Medulla oblongata (tissue), 1 donor: ENCODE results near the gene RASL10A.

Experiments
- DNase-seq: peaks from one replicate; pipeline ENCODE4 v3.0.0-alpha.2; 2015; ENCODE audit errors: extremely low spot score

Gene RASL10A

DNA sequence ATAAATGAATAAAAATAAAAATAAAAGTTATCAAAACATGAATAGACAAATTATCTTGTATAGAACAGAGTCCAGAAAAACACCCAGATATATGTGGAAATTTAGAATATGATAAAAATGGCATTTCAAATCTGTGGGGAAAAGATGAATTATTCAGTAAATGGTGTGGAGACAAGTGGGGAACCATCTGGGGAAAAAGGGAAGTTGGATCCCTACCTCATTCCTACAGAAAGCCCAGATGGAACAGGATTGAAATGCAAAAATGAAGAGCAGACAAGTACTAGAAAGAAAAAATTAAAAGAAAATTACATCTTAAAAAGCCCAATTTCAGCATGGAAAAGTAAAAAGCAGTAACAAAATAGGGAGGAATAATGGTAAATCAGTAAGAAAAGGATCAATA is 8.1 kb upstream of the RASL10A start:
- no peak for DNase-seq

- DNase-seq = no peak
Measured at GRCh38 chr22:29320546-29320945, 5.0 kb upstream of the RASL10A start.

DNA sequence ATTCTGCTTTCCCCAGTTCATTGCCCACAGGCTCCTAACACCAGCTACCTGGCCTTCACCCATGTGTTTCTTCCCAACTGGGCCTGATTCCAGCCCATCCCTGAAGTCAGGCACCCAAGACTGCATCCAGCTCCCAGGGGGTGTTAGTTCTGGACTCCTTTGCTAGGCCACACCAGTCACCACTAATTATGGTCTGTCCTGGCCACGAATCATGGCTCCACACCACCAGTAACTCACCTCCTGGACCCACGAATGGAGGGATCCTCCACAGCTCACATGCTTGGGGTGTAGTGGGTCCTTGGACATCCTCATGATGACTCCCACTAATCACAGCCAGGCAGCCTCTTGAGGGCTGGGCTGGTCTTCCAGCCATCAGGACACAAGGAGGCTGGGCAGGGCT is 3.6 kb upstream of the RASL10A start:
- DNase-seq = no peak

DNA sequence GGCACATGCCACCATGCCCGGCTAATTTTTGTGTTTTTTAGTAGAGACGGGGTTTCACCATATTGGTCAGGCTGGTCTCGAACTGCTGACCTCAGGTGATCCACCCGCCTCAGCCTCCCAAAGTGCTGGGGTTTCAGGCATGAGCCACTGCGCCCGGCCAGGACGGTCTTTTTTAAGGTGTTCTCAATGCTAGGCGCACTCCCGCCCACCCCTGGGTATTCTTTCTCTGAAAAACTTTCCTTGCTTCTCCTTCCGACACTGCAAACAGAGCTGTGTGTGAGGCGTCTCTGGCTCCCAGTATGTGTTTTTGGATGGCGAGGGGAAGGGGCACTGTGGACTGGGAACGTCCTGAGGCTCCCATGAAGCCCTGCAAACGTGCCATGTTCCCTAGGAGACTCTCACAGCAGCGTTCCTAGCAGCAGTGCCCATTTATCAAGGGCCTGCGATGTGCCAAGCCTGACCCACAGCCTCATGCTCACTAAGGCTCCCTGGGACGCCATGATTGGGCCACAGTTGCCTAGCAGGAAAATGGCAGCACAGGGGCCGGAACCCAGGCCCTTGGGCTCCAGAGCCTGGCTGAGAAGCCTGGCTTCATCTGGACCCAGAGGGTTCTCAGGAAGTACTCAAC is 2.4 kb upstream of the RASL10A start:
- no peak for DNase-seq

DNA sequence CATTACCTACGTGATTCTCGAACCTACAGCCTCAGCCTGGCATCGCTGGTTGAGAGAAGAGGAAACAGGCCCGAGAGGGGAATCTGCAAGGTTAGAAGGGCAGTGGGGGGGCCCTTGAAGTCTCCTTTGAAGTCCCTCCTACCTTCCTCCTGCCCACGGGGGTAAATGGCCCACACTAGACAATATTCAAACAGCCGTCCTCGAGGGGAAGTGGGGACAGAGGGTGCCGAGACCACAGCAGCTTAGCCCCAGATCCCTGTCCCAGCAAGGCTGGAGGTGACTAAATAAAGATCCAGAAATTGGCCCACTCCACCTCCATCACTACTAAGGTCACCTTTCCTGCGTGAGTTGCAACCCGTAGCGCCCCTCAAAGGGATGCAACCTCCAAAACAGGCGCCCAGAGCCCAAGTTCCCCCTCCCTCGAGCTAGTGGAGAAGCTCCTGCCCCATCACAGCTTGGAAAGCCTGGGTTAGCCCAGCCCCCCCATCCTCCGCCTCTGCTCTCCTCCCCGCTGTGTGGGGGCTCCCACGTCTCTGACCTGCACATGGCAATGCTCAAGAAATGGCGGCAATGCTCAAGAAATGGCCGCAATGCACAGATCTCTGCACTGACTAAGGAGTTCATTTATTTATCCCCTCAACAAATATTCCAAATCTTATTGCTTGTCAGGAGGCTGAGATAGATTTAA is 788 bp upstream of the RASL10A start:
- no peak for DNase-seq

DNA sequence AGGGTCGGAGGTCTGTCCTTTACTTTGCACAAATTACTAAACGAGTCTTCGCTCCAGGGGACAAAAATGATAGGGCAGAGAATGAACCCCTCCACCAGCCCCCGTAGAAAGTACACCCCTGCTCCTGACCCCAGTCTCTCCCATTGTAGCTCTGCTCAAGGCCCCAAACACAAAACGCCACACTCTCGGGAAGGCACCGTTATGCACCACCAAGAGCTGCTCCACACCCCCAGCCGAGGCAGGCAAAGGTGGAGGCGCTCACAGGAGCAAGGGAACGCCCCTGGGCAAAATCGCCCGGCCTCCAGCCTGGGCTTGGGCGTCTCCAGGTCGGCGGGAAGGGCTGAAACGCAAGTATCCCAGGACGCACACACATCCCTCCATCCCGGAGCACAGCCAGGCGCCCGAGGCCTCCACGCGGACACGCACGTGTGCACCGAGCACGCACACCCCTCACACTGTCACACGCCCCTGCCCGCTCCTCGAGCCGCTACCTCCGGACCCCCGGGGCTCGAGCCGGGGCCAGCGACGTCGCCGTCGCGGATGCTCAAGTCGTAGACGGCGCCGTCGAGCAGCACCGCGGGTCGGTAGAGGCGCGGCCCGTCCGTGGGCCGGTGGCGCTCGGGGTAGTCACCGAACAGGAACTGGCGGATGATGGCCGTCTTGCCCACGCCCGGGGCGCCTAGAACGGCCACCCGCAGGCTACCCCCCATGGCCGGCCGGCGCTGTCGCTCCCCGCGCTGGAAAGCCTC is 786 bp downstream of the RASL10A start:
- no peak for DNase-seq

DNA sequence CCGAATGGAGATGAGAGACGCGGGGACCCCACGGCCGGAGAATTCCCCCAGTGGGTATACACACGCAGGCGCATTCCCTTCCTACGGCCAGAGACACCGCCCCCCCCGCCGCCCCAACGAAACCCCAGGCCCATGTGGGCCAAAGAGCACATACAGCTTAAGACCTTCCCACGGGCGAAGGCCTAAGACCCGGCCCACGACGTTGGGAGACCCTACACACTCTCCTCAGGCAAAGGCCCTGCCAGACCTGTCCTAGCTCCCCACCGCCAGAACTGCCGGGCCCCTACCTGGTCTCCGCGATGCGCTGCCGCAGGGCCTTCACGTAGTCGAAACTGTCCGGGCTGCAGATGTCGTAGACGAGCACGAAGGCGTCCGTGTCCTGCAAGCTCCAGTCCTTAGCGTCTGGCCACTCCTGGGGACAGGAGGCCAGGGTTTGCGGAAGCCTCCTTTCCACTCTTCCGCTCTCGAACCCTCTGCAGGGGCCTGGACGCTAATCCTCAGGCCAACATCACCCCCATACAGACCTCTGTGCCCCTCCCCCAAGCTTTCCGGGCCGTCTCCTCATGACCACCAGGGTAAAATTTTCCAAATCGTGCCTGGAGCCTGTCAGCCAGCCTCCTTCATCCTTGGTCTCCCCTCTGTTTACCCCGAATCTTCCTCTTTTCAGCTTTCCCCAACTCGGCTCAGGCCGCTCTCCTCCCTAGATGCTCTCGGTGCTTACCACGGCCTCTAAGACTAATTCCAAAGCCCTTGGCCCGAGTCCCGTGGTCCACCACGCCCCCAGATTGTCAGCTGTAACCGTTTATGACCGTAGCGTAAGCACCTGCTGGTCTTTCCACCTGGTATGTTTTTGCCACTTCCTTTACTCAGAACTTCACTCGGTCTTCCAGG is 1.7 kb downstream of the RASL10A start:
- no peak for DNase-seq

DNA sequence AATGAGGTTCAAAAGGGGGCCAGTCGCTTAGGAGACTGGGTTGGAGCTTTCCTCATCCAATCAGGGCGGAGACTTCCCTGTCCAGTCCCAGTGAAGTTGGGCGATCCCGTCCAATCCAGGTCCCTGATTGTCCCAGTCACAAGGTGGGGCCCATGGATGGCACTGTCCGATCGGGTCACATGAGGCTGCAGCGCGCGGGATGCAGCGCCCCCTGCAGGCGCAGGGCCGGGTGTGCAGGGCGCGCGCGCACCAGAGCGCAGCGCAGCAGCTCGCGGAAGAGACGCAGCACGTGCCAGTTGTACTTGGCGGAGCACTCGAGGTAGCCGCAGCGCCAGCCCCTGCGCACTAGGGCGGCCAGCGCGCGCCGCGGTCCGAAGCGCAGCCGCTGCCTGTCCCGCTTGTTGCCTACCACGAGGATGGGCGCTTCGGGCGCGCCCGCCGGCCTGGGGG is 2.3 kb downstream of the RASL10A start:
- no peak for DNase-seq

GRCh38 chr22:29312218-29313125 is 3.0 kb downstream of the RASL10A start:
- no peak for DNase-seq

- no peak for DNase-seq
Measured at GRCh38 chr22:29311464-29312217, 3.9 kb downstream of the RASL10A start.

DNA sequence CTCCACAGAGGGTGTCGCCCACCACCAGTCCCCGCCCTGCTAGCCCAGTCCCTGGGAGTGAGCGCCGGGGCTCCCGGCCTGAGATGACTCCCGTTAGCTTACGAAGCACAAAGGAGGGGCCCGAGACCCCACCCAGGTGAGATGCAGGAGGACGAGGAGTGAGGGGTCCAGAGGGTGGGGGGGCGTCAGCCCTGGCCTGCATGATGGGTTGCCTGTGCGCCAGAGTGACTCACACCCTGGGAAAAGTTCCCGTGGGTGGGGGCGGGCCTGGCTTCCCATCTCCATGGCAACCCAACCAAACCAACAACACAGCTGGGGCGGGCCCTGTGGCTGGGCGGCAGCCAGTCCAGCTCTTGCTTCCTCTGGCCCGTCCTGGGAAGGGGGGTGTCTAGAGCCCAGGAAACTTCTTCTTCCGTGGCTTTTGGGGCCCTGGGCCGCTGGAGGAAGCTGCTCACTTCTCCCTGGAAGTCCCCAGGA is 4.6 kb downstream of the RASL10A start:
- DNase-seq = peak; percentile 97

DNA sequence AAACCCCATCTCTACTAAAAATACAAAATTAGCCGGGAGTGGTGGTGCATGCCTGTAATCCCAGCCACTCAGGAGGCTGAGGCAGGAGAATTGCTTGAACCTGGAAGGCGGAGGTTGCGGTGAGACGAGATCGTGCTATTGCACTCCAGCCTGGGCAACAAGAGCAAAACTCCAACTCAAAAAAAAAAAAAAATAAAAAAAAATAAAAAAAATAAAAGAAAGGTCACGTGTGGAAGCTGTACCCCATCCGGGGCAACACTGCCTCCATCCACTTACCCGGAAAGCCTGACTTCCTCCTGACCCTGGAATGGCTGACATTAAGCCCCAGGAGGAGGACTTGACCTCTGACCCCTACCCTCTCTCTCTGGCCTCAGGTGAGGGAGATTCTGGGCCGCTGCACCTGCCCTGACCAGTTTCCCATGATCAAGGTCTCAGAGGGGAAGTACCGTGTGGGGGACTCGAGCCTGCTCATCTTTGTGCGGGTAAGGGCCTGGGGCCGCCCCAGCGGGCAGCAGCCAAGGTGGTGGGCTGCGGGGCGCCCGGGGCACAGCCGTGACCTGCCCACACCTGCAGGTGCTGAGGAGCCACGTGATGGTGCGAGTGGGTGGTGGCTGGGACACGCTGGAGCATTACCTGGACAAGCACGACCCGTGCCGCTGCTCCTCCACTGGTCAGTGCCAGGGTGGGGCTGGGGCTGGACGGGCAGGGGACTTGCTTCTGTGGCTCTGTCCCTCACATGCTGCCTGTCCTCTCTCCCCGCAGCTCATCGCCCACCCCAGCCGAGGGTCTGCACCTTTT is 5.2 kb downstream of the RASL10A start:
- DNase-seq = no peak

GRCh38 chr22:29309332-29310064 is 6.0 kb downstream of the RASL10A start:
- no peak for DNase-seq

DNA sequence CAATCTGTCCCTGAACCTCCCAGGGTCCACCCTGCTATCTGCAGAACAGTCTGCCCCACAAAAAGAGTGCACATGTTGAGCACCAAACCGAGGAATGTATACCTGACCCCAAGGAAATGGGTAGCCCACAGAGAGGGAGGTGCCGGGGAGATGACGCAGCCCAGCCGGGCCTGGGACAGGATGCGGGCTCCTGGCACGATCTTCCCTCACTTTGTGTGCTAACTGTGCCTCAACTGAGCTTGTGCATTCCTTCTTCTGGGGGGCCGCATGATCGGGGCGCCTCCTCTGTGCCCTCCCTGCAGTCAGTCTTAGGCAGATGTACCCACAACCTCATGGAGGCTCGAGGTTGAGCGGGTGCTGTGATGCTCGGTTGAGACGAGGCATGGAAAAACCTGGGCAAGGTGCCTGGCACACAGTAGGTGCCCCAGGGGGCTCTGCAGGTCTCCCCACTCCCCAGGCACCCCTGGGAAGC is 6.7 kb downstream of the RASL10A start:
- no peak for DNase-seq

GRCh38 chr22:29308148-29308790 is 7.2 kb downstream of the RASL10A start:
- no peak for DNase-seq

DNA sequence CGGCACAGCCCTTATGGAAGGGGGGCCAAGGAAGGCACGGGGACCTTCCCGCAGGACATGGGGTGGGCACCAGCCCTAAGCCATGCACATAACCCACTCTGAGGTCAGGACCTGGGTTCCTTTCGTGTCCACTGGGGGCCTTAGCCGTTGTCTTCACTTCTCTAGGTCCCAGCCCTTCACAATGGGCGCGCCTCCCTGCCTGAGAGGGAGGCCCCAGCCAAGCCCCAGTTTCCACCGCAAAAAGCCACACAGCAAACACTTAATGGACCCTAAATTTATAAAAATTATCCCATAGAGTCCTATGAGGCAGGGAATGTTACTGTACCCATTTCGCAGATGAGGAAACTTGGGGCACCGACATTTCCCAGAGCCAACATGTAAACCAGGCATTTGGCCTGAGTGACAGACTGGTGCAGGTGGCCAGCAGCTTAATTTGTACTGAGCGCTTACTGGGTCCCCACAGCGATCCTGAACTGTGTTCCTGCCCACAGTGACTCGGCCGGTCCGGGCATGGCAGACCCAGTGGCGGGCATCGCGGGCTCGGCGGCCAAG is 7.8 kb downstream of the RASL10A start:
- no peak for DNase-seq

DNA sequence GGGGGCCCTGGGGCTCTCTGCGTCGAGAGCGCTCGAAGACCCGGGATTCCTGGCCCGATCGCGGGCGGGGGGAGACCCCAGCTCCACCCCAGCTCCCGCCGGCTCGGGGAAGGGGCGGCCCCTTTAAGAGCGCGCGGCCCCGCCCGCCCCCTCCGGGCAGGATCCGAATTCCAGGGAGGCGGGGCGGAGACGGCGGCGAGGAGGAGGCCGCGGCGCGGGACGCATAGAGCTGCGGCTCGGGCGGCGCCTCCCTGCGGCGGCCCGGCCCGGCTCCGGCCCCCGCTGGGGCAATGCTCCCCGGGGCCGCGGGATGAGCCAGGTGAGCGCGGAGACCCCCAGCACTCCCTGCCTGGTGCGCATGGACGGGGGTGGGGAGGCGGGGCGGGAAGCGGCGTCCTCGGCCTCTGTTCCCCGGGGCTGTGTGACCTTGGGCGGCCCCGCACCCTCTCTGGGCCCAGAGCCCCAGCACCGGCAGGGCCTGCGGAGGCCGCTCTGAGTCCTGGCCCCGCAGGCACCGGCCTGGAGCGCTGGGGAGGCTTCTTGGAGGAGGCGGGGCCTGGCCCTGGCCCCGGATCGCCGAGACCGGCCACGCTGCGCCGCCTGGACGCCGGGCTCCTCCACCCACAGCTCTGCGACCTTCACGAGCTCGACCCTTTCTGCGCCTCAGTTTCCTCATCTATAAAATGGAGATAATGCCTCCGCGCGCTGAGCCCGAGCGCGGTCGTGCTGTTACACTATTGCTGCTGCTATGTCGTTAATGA is 8.5 kb downstream of the RASL10A start:
- peak; percentile 78 for DNase-seq
